22Rv1 (cell line): ENCODE data around the gene WNT2B.

Source experiments
- H3K27ac ChIP-seq: fragments of 450-650 bp; 2 replicates; pipeline ENCODE4 v1.5.1; 2017
- CTCF ChIP-seq: fragments of 450-650 bp; IDR thresholded peaks from 2 replicates; pipeline ENCODE4 v1.5.1; 2017; ENCODE audit warnings: mild to moderate bottlenecking
- ZFX ChIP-seq: fragments of 450-650 bp; IDR thresholded peaks from 2 replicates; pipeline ENCODE4 v1.6.1; 2017; ENCODE audit warnings: antibody characterized with exemption, borderline replicate concordance

WNT2B gene

GRCh38 chr1:112575154-112575804, 66.5 kb downstream of the WNT2B start:
- no peak overlapping the region for H3K27ac ChIP-seq
- no peak for TF ChIP-seq CTCF
- TF ChIP-seq ZFX, result no peak

- TF ChIP-seq ZFX (no peak), CTCF (no peak)
- H3K27ac ChIP-seq, result no peak overlapping the region
Observed at GRCh38 chr1:112576240-112576639, 67.5 kb downstream of the WNT2B start.
